HL-60 (cell line): Measurements from ENCODE around the gene BSN.
"Not testable (repeated sequence)": the region's sequence is repeated elsewhere in the genome, so short reads cannot be mapped to it uniquely, and the experiment has no call there.

Source experiments
- GABPA ChIP-seq: IDR thresholded peaks from 2 replicates; pipeline ENCODE4 v1.6.1; 2012; ENCODE audit warnings: low read depth
- POLR2AphosphoS5 ChIP-seq: IDR thresholded peaks from 2 replicates; pipeline ENCODE4 v1.6.1; 2012; ENCODE audit warnings: low read depth
- TF ChIP-seq, protein P1 (sequence below): IDR thresholded peaks from one replicate; pipeline ENCODE4 v1.5.1; 2011; ENCODE audit warnings: low read length, control low read depth, inconsistent platforms; ENCODE audit not compliant: insufficient read depth
- TF ChIP-seq, protein P2 (sequence below): IDR thresholded peaks from 2 replicates; pipeline ENCODE4 v1.6.1; 2012; ENCODE audit warnings: low read depth; ENCODE audit not compliant: insufficient replicate concordance

DNA sequence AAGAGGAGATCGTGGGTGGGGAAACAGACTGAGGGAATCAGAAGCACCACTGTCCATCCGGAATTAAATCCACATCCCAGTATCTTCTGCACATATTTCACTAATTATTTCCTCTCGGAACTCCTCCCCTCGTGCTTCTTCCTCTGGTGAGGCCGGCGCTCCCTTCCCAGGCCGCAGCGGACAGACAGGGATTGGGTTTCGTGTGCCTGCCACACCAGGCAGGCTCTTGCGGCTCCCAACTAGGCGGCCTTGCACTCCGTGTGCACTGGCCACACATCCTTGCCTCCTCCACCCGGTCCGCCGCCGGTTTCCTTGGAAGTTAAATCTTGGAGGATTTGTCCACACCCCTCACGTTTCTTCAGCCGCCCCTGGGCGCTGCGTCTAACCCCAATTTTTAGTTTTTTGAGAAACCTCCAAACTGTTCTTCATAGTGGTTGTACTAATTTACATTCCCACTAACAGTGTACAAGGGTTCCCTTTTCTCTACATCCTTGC, 31.0 kb downstream of the BSN start:
- TF ChIP-seq, protein P1, sequence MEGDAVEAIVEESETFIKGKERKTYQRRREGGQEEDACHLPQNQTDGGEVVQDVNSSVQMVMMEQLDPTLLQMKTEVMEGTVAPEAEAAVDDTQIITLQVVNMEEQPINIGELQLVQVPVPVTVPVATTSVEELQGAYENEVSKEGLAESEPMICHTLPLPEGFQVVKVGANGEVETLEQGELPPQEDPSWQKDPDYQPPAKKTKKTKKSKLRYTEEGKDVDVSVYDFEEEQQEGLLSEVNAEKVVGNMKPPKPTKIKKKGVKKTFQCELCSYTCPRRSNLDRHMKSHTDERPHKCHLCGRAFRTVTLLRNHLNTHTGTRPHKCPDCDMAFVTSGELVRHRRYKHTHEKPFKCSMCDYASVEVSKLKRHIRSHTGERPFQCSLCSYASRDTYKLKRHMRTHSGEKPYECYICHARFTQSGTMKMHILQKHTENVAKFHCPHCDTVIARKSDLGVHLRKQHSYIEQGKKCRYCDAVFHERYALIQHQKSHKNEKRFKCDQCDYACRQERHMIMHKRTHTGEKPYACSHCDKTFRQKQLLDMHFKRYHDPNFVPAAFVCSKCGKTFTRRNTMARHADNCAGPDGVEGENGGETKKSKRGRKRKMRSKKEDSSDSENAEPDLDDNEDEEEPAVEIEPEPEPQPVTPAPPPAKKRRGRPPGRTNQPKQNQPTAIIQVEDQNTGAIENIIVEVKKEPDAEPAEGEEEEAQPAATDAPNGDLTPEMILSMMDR: not testable (repeated sequence)
- TF ChIP-seq POLR2AphosphoS5, GABPA: not testable (repeated sequence)
- TF ChIP-seq, protein P2, sequence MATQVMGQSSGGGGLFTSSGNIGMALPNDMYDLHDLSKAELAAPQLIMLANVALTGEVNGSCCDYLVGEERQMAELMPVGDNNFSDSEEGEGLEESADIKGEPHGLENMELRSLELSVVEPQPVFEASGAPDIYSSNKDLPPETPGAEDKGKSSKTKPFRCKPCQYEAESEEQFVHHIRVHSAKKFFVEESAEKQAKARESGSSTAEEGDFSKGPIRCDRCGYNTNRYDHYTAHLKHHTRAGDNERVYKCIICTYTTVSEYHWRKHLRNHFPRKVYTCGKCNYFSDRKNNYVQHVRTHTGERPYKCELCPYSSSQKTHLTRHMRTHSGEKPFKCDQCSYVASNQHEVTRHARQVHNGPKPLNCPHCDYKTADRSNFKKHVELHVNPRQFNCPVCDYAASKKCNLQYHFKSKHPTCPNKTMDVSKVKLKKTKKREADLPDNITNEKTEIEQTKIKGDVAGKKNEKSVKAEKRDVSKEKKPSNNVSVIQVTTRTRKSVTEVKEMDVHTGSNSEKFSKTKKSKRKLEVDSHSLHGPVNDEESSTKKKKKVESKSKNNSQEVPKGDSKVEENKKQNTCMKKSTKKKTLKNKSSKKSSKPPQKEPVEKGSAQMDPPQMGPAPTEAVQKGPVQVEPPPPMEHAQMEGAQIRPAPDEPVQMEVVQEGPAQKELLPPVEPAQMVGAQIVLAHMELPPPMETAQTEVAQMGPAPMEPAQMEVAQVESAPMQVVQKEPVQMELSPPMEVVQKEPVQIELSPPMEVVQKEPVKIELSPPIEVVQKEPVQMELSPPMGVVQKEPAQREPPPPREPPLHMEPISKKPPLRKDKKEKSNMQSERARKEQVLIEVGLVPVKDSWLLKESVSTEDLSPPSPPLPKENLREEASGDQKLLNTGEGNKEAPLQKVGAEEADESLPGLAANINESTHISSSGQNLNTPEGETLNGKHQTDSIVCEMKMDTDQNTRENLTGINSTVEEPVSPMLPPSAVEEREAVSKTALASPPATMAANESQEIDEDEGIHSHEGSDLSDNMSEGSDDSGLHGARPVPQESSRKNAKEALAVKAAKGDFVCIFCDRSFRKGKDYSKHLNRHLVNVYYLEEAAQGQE: not testable (repeated sequence)
